Measurements from ENCODE around the gene DCLK3. TPM values are rescaled to one million over a fixed set of nuclear protein-coding genes. Genes with fewer than 3 reads are reported as not detected.

Gene DCLK3
- total RNA-seq, 1 donor from 2014 or later = 0.10 TPM

DNA sequence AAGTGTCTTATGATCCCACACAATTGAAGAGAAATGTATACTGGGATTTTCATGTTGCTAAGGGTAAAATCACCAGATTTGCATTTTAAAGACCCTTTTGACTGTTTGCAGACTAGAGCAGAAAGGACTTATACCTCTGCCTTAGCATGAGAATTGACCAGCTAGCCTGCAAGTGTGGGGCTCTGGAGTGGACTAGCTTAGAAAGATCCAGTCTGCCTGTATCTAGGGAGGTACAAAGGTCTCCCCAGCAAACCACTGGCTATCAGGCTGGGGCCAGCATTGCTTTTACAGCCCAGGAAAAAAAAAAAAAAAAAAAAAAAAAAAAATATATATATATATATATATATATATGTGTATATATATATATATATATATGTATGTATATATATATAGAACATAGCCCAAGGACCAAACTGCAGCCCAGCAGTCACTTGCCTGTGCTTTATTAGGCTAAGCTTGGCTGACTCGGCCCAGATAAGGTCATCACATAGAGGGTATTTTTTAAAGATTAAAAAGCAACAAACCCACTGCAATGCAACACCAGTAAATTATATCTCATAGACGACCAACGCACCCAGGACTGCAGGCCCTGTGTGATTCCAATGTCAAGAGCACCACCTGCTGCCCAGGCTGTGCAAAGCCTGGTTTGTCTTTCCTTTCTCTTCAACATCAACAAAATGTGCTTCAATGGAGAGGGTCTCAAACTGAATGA, 63.7 kb downstream of the DCLK3 start:
- no peak for DNase-seq (ENCODE audit: extremely low spot score, unreplicated experiment)
- Mint-ChIP-seq H3K36me3 (no peaks in the 10 kb centered on the region), H3K9me3 (no peaks in the 10 kb centered on the region), H3K4me3 (no peak overlapping the region), H3K27me3 (peaks cover 28% of the 10 kb centered on the region), H3K4me1 (ENCODE audit: unreplicated experiment) (no peaks in the 10 kb centered on the region), H3K27ac (no peak overlapping the region)
- TF ChIP-seq, protein P1, sequence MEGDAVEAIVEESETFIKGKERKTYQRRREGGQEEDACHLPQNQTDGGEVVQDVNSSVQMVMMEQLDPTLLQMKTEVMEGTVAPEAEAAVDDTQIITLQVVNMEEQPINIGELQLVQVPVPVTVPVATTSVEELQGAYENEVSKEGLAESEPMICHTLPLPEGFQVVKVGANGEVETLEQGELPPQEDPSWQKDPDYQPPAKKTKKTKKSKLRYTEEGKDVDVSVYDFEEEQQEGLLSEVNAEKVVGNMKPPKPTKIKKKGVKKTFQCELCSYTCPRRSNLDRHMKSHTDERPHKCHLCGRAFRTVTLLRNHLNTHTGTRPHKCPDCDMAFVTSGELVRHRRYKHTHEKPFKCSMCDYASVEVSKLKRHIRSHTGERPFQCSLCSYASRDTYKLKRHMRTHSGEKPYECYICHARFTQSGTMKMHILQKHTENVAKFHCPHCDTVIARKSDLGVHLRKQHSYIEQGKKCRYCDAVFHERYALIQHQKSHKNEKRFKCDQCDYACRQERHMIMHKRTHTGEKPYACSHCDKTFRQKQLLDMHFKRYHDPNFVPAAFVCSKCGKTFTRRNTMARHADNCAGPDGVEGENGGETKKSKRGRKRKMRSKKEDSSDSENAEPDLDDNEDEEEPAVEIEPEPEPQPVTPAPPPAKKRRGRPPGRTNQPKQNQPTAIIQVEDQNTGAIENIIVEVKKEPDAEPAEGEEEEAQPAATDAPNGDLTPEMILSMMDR (conservative IDR thresholded peaks at IDR 0.05) = peak; percentile 93

DNA sequence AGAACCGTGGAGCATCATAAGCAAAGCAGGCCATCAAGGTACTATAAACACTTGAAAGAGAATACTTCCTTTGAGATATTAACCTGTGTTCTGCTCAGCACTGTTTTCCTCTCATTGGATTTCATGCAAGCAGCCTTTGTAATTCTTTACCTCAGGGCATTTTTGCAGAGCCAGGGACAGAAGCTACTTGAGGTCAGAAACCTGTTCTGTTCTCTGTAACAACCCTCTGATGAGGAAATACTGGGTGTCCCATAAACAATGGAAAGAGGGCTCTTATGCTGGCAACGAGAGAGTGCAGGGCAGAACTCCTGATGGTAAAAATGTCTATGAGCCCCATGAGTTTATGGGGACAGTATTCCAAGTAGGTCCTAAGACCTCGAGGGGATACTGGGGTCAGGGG, 66.0 kb downstream of the DCLK3 start:
- TF ChIP-seq, protein P1 (conservative IDR thresholded peaks at IDR 0.05) = no peak
- H3K36me3 Mint-ChIP-seq = no peaks in the 10 kb centered on the region
- H3K27me3 Mint-ChIP-seq = peaks cover 18% of the 10 kb centered on the region
- no peak overlapping the region for H3K4me3 Mint-ChIP-seq
- no peak for DNase-seq (ENCODE audit: extremely low spot score, unreplicated experiment)
- H3K27ac Mint-ChIP-seq = no peak overlapping the region
- peaks cover 2% of the 10 kb centered on the region for H3K9me3 Mint-ChIP-seq
- H3K4me1 Mint-ChIP-seq (ENCODE audit: unreplicated experiment) = no peaks in the 10 kb centered on the region

DNA sequence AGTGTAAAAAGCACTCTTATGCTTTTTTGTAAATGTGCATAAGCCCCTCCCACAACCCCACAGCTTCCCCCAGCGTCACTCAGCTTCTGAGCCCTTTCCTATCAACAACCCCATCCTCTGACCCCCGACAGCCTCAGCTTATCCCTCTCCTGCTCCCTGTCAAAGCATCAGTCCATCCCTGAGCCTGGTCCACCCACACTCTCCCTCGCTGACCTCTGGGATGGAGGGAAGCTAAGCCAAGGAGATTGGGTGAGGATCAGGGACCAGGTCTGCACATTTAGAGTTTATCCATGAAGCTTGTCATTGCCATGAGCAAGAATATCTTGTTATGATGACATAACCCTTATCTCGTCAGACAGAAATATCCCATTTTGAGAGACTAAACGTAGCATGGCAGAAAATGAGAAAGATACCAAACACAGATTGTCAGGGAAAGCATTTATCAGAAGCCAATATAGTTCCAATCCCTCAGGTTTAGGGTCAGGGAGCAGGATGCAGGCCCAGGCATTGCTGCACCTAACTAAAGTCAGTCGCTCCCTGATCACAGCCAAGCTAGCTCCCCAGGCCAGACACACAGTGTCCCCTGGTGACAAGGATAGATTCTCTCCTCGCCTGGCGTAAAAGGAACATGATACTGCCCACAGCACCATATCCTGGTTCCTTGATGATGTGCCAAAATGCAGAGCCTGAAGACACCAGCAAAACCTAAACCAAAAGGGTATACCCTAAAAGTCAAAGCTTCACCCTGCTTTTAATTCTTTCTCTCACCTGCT, 66.9 kb downstream of the DCLK3 start:
- H3K36me3 Mint-ChIP-seq = no peaks in the 10 kb centered on the region
- peaks cover 5% of the 10 kb centered on the region for H3K9me3 Mint-ChIP-seq
- no peak overlapping the region for H3K4me3 Mint-ChIP-seq
- no peak for DNase-seq (ENCODE audit: extremely low spot score, unreplicated experiment)
- H3K27ac Mint-ChIP-seq = no peak overlapping the region
- H3K4me1 Mint-ChIP-seq (ENCODE audit: unreplicated experiment) = no peaks in the 10 kb centered on the region
- peaks cover 14% of the 10 kb centered on the region for H3K27me3 Mint-ChIP-seq
- TF ChIP-seq, protein P1 (conservative IDR thresholded peaks at IDR 0.05) = no peak

DNA sequence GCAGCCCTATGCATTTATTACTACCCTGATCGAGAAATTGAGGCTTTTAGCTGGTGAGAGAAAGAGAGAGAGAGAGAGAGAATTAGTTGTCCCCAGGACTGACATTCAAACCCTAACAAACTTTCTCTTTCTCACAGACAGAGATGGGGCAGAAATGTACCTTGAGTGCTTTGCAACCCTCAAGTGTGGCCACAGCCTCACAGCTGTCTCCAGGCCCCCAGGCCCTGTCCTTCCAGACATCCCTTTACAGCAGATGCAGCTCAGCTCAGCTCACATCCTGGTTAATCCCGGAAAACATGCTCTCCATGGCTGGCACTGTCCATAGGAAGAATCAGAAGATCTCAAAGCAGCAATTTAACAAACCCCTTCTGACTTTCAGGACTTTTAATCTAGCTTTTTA, 67.6 kb downstream of the DCLK3 start:
- H3K9me3 Mint-ChIP-seq = peaks cover 5% of the 10 kb centered on the region

DNA sequence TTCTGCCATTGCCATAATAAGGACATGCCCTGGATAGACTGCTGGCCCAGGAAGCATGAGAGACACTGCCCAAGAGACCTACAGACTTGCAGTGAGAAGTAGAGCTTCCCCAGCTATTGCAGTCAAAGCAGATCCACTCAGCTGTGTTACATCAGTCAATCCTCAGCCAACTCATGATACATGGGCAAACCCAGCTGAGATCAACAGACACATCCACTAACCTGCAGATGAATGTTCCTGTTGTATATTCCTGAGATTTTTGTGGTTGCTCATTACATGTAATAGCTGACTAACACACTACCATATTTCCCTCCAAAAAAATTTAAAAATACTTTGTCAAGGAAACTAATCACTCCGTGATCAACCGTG, 68.6 kb downstream of the DCLK3 start:
- Mint-ChIP-seq H3K27ac (no peak overlapping the region), H3K36me3 (no peaks in the 10 kb centered on the region)
- DNase-seq (ENCODE audit: extremely low spot score, unreplicated experiment) = no peak

More for the DNA sequence above, 67.6 kb downstream of the DCLK3 start:
- TF ChIP-seq, protein P1 (conservative IDR thresholded peaks at IDR 0.05) = no peak
- no peak for DNase-seq (ENCODE audit: extremely low spot score, unreplicated experiment)
- peaks cover 14% of the 10 kb centered on the region for H3K27me3 Mint-ChIP-seq
- H3K27ac Mint-ChIP-seq = no peak overlapping the region
- H3K4me1 Mint-ChIP-seq (ENCODE audit: unreplicated experiment) = no peaks in the 10 kb centered on the region
- no peak overlapping the region for H3K4me3 Mint-ChIP-seq
- no peaks in the 10 kb centered on the region for H3K36me3 Mint-ChIP-seq

More for the DNA sequence above, 68.6 kb downstream of the DCLK3 start:
- TF ChIP-seq, protein P1 (conservative IDR thresholded peaks at IDR 0.05) = no peak
- no peak overlapping the region for H3K4me3 Mint-ChIP-seq
- H3K9me3 Mint-ChIP-seq = peaks cover 5% of the 10 kb centered on the region
- peaks cover 11% of the 10 kb centered on the region for H3K27me3 Mint-ChIP-seq
- no peaks in the 10 kb centered on the region for H3K4me1 Mint-ChIP-seq (ENCODE audit: unreplicated experiment)

Data from type B pancreatic cell (in vitro differentiated cells).